GM18499 (cell line): Measurements from ENCODE around the gene C21orf58.
"Not testable (repeated sequence)": the region's sequence is repeated elsewhere in the genome, so short reads cannot be mapped to it uniquely, and the experiment has no call there.

Source experiments
- ATAC-seq: cut with Tn5 transposase; IDR thresholded peaks from one replicate; pipeline ENCODE4 v1.9.1; 2021; ENCODE audit warnings: moderate number of reproducible peaks; ENCODE audit not compliant: insufficient read depth, unreplicated experiment

The C21orf58 gene

DNA sequence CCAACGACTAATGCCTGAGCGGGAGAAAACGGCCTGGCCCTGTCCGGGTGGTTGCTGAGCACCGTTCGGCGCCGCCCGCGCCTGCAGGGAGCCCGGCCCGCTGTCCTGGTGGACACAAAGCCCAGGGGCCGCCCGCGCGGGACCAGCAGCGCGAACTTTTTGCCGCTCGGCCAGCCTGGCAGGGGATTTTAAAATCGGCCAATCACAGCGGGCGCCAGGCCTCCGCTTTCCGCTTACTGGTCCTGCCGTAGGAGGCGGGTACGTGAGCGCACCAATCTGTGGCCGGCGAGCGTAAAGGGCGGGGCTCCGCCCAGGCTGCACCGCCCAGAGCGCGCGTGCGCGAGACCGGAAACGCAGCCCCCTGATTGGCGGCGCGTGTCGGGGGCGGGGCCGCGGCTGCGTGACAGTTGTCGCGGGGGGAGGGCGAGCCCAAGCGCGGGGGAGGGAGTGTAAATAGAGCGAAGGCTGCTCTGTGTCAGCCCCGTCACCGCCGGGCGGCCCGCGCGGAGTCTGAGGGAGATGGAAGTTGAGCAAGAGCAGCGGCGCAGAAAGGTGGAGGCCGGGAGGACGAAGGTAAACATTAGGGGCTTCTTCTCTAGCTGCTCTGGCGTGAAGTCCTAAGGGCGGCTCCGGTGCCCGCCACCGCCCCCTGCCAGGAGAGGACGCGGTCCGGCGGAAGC, at the start of gene C21orf58, which contains the start of gene PCNT:
Gene C21orf58 (minus strand): TSS at position 161 of the 680 bp plus-strand sequence. CDS start 1,132 bp downstream, outside the sequence.
Gene PCNT (plus strand): TSS at position 447 of the 680 bp plus-strand sequence. CDS start 73 bp downstream, at position 520.
- ATAC-seq, result no peak

DNA sequence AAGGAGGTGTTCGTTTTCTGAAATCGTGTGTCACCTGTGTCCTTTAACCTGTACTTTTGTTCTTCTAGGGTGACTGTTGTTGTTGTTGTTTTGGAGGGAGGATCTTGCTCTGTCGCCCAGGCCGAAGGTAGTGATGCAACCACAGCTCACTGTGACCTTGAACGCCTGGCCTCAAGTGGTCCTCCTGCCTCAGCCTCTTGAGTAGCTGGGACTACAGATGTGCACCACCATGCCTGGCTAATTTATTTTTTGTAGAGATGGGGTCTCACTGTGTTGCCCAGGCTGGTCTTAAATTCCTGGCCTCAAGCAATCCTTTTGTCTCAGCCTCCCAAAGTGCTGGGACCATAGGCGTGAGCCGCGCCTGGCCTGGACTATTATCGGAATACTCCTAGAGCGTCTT, 49.3 kb upstream of the C21orf58 start:
- ATAC-seq, result not testable (repeated sequence)

DNA sequence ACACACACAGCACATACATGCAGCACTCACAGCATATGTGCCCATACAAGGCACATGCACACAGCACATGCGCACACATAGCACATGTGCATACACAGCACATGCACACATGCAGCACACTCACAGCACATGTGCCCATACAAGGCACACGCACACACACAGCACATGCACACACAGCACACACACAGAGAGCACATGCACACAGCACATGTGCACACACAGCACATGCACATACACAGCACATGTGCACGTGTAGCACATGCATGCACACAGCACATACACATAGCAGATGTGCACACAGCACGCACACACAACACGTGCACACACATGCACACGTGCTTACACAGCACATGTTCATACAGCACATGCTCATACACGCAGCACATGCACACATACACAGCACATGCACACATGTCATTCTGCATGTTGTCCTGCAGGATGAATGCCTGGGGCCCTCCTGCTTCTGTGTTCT, 48.4 kb upstream of the C21orf58 start:
- no peak for ATAC-seq

DNA sequence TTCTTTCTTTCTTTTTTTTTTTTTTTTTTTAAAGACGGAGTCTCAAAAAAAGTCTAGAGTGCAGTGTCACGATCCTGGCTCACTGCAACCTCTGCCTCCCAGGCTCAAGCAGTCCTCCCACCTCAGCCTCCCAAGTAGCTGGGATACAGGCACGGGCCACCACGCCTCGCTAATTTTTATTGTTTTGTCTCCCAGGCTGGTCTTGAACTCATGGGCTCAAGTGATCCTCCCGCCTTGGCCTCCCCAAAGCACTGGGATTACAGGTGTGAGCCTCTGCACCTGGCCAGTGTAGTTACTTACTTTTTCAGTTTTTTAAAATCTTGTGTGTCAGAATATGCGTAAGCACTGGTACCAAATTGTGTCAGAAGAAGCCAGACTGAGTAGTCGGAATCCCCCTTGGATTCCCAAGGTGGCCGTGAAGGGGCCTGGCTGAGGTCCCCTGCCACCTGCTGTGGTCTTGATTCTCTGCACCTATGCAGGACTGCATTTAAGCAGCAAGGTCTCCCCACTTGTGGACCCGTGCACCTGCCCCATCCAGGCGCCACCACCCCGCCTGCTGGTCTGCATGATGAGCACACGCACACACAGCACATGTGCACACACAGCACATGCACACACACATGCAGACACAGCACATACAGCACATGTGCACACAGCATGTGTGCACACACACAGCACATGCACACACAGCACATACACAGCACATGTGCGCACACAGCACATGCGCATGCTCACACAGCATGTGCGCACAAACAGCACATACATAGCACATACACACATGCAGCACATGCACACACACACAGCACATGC, 47.7 kb upstream of the C21orf58 start:
- ATAC-seq, result no peak

DNA sequence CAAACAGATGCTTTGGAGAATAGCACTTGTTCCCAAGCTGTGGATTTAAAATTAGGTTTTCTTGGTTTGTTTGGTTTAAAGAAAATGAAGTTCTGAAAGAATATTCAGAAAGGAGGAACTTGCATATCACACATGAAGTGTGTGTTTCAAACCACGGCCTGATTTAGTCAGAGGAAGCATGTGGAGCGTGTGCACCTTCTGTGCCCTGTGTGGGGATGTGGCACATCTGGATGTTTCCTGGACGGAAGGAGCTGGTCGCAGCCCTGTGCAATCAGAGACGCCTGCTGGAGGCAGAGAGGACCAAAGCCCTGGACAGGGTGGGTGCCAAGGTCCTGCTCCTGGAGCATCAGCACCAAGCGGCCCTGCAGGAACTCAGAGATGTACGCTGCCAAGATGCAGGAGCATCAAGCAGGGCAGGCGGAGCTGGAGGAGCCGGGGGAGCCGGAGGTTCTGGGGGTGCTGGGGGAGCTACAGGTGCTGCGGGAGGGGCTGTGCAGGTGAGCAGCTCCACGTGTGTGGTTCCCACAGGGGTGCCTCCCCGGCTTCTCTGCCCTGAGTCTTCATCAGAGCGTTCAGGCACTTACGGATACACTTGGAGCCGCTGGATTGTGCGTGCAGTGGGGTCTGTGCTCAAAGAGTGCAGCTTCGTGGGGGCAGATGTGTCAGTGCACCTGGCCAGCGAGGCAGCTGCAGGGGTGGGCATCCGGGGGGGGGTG, 46.0 kb upstream of the C21orf58 start:
- no peak for ATAC-seq

DNA sequence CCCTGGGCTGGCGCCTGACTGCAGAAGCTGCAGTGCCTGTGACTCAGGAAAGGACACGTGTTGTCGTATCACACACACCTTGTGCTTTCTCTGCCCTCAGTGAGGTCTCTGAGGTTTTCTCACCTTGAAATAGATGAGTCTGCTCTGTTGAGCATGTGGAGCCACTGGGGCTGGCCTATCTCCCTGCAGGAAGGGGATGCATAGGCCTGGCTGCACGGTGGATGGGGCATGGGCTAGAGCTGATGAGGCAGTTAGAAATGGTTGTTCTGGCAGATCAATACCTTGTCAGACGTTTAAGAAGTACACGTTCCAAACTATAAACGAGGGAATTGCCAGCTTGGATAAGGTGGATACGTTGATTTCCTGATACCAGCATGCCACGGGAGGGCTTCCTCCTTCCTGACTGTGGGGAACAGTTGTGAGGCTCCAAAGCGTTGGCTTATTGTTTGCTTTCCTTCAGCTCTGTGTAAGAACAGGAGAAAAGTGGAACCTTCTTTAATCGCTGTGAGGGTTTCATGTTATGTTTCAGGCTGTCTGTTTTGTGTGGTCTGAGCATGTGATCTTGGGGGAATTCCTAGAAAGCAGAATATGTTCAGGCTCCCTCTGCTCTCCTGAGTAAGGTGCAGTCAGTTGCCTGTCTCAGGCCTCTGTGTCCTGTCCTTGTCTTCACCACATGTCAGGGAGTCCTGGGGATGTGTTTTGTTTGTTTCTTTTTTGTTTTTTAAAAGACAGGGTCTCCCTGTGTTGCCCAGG, 45.0 kb upstream of the C21orf58 start:
- ATAC-seq, result no peak

DNA sequence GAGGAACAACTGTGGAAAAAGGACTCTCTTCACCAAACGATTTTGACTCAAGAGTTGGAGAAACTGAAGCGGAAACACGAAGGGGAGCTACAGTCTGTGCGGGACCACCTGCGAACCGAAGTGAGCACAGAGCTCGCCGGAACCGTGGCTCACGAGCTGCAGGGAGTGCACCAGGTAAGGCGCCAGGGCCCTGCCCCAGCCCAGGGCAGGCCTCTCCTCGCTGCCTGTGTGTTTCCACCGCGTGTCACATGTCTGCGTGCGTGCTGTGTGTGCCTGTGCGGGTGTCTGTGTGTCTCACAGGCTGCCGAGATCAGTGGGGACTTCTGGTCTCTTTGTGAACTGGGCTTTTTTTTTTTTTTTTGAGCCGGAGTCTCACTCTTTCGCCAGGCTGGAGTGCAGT, 43.3 kb upstream of the C21orf58 start:
- no peak for ATAC-seq

DNA sequence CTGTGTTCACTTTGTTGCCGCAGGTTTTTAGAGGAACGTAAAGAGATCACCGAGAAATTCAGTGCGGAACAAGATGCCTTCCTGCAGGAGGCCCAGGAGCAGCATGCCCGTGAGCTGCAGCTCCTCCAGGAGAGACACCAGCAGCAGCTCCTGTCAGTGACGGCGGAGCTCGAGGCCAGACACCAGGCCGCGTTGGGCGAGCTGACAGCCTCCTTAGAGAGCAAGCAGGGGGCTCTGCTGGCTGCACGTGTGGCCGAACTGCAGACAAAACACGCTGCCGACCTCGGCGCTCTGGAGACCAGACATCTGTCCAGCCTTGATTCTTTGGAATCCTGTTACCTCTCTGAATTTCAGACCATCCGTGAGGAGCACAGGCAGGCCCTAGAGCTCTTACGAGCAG, 42.9 kb upstream of the C21orf58 start:
- no peak for ATAC-seq

DNA sequence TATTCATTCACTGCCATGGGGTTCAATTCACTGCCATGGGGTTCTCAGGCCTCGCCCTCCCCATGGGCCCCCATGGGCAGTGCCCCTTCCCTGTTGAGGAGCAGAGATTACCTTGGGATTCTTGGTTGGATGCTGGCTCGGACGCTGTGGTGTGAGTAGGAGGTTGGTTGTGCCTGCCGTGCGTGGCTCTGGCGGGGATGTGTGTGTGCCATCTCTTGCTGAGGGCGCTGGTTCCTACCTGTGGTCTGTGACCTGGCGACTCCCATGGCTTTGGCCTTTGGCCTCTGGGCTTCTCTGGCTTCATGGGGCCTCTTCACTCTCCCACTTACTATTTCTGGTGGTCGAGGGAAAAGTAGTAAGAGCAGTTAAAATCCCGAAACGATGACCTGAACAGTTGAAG, 42.4 kb upstream of the C21orf58 start:
- ATAC-seq, result no peak

DNA sequence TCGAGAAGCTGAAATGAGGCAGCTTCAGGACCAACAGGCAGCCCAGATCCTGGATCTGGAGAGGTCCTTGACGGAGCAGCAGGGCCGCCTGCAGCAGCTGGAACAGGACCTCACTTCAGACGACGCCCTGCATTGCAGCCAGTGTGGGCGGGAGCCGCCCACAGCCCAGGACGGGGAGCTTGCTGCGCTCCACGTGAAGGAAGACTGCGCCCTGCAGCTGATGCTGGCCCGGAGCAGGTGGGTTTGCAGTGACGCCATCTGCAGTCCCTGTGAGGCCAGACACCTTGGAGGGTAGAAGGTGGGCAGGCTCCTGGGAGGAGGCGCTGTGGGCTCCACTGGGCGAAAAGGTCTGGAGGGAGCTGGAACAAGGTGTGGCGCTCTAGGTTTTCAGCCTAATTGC, 40.0 kb upstream of the C21orf58 start:
- ATAC-seq, result no peak

DNA sequence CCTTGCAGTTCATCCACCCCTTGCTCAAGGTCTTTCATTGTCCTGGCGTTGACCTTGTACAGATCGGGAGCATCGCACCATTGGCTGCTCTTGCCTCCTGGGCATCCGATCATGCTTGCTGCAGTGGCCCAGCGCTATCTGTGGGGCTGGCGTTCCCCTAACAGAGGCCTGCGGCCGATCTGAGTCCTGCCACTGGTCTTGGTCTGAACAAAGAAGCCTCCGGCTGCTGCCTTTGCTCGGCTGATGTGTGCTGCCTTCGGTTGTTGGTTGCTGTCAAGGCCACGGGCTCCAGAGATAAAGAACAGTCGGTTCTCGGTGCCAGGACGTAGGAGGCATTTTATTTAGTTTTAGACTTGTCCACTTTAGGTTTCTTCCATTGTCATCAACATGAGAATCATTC, 39.3 kb upstream of the C21orf58 start:
- no peak for ATAC-seq

DNA sequence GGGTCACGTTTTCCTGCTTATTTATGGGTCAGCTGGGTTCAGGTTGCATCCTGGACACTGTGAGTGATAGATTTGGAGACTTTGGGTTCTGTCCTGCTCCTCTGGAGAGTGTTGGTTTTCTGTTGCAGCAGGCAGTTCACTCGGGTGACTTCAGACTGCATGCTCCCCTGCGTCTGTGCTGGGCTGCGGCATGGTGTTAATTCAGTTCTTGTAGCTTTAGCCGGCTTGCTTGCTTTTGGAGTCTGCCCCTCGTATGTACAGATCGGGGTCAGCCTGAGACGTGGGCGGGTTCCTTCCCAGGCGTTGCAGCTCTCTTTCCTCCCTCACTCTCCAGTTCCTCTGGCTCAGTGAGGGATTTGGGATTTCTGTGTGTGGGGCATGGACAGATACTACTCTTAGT, 38.3 kb upstream of the C21orf58 start:
- no peak for ATAC-seq

DNA sequence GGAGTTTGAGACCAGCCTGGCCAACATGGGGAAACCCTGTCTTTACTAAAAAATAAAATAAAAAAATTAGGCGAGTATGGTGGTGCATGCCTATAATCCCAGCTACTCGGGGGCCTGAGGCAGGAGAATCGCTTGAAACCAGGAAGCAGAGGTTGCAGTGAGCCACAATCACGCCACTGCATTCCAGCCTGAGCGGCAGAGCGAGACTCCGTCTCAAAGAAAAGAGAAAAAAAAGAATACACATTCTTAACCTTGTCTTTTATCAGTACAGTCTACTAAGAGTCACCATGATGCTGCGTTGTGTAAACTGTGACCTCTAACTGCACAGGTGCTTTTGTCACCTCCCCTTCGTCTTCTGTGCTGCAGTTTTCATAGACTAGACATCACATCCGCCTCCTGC, 37.5 kb upstream of the C21orf58 start:
- no peak for ATAC-seq

DNA sequence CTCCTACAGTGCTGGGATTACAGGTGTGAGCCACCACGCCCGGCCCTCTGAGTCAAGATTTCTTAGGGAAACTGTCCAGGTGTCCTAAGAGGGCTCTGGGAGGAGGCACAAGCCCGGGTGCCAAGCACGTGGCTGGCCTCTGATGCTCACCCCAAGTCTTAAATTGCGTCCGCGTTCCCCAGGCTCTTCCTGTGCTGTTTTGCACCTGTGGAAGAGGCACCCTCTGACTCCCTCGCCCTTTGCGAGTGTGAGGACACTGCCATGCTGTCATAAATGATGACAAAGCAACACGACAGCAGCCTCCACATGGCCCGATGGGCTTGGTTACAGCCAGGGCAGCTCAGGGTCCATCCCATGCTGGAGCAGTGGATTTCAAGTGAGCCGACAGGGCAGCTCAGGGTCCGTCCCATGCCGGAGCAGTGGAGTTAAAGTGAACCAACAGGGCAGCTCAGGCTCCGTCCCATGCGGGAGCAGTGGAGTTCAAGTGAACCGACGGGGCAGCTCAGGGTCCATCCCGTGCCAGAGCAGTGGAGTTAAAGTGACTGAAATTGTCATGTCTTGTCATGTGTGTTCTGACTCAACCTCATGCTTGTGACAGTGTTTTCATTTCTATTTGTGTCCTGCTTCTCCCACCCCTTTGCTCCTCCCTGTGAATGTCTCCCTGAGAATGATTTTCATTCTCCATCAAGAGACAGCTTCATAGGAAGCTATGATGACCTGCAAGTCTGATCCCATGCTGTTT, 34.2 kb upstream of the C21orf58 start:
- ATAC-seq, result no peak

DNA sequence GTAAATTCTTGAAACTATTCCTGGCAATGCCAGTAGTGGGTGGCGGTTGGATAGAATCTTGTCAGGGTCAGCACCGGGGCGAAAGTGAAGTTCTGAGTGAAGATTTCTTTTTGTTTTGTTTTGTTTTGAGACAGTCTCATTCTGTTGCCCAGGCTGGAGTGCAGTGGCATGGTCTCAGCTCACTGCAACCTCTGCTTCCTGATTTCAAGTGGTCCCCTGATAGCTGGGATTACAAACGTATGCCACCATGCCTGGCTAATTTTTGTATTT, 33.6 kb upstream of the C21orf58 start:
- no peak for ATAC-seq

DNA sequence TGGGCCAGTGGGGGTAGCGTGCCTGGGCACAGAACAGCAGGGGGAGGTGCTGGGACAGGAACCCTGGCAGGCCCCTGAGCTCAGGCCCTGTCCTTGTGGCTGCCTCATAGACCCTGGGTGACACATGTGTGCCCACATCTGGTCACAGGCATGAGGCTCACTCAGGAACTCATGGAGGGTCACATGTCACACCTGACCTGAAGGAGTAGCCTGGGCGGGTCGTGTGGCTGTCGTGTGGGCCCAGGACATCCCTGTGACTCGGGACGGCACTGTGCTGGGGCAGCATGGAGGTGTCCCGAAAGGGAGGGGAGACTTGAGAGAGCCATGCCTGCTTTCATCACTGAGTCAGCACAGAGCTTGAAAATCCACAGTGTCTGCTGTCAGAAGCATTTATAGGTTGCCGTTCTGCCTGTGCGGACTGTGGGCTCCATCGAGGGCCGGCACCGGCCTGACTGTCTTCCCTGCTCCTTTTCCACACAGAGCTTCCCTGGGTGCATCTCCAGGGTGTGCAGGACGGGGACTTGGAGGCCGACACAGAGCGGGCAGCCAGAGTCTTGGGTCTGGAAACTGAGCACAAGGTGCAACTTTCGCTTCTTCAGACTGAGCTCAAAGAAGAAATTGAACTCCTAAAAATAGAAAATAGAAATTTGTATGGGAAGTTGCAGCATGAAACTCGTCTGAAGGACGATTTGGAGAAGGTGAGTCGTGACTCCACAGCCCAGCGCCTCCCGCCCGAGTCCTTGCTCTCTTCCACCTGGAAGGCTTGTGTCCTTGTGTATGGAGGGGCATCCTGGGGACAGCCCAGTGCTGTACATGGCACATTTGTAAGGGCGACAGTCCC, 33.0 kb upstream of the C21orf58 start:
- ATAC-seq, result no peak

DNA sequence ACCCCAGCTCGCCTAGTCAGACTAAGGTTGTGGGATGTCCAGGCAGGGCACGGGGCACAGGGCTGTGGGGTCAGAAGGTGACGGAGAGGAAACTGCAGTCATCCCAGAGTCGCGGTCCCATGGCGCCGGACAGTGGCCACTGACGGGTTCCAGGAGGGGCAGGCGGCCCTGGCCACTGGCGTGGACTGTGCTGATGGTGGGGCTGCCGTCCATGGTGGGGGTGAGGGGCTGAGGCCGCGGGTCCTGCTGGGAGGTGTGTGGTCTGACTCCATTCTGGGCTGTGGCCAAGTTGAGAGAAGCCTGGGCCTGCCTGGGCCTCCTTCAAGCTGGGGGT, 32.3 kb upstream of the C21orf58 start:
- ATAC-seq, result no peak

DNA sequence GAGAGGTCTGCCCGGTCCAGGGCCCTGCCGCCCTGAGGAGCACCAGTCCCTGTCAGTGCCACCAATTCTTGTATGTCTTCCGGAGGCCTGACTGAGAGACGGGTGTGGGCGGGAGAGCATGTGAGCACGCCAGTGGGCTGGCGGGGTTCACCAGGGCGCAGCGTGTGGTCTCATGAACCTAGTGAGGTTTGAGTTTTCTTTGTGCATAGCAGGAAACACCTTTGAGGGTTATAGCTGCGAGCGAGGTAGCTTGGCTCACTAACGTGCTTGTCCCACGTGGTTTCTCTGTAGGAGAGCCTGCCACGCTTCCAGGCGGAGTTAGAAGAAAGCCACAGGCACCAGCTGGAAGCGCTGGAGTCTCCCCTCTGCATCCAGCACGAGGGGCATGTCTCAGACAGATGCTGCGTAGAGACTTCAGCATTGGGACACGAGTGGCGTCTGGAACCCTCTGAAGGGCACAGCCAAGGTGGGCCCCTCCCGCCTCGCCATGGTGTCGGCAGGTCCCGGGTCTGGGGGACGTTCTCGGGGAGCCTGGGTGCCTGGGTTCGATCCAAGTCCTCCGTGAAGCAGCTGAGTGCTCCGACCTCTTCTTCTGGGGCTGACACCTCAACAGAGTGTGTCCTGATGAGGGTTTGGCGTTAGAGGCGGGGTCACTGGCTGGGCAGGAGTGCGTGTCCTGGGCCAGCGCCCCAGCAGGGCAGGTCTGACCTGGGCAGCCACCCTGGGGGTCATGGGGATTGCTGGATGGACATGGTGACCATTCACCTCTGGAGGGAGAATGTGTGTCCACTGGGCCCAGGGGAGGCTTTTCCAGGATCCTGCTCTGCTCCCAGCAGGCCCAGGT, 31.7 kb upstream of the C21orf58 start:
- no peak for ATAC-seq
